DOHH2 (cell line): ENCODE measurements around the gene FOXK1.

Source experiments
- H3F3A ChIP-seq: fragments of 200-600 bp; sonication (generic), shearing (Covaris generic); 2 replicates; pipeline ENCODE4 v1.6.0; 2016; ENCODE audit warnings: antibody characterized with exemption, mild to moderate bottlenecking; ENCODE audit not compliant: control insufficient read depth, insufficient read depth
- H3K27ac ChIP-seq: fragments of 200-600 bp; sonication (generic); 2 replicates; pipeline ENCODE4 v1.5.1; 2014; ENCODE audit warnings: low read depth, mild to moderate bottlenecking, low read length, moderate library complexity
- H3K27me3 ChIP-seq: fragments of 200-600 bp; sonication (generic); 2 replicates; pipeline ENCODE4 v1.6.1; 2014; ENCODE audit warnings: mild to moderate bottlenecking, low read length, mixed read lengths; ENCODE audit not compliant: control insufficient read depth
- H3K36me3 ChIP-seq: fragments of 200-600 bp; sonication (generic); 2 replicates; pipeline ENCODE4 v1.6.1; 2014; ENCODE audit warnings: mild to moderate bottlenecking, low read length, moderate library complexity, mixed read lengths; ENCODE audit not compliant: control insufficient read depth
- H3K4me1 ChIP-seq: fragments of 200-600 bp; sonication (generic); 2 replicates; pipeline ENCODE4 v1.6.1; 2014; ENCODE audit warnings: mild to moderate bottlenecking, low read length, mixed read lengths; ENCODE audit not compliant: control insufficient read depth
- H3K4me2 ChIP-seq: fragments of 200-600 bp; sonication (generic); 2 replicates; pipeline ENCODE4 v1.6.0; 2014; ENCODE audit warnings: mild to moderate bottlenecking, low read length, moderate library complexity
- H3K4me3 ChIP-seq: fragments of 200-600 bp; sonication (generic); 2 replicates; pipeline ENCODE4 v1.5.1; 2014; ENCODE audit warnings: mild to moderate bottlenecking, low read length, mixed read lengths
- H3K79me2 ChIP-seq: fragments of 200-600 bp; sonication (generic); 2 replicates; pipeline ENCODE4 v1.6.1; 2014; ENCODE audit warnings: mild to moderate bottlenecking, low read length, mixed read lengths; ENCODE audit not compliant: control insufficient read depth
- H3K9me2 ChIP-seq: fragments of 200-600 bp; sonication (generic); replicated peaks from 2 replicates; pipeline ENCODE4 v1.6.1; 2014; ENCODE audit warnings: mild to moderate bottlenecking, low read length, mixed read lengths; ENCODE audit not compliant: control insufficient read depth
- H3K9me3 ChIP-seq: fragments of 200-600 bp; sonication (generic); 2 replicates; pipeline ENCODE4 v1.6.1; 2014; ENCODE audit warnings: antibody characterized with exemption, low read length, mixed read lengths; ENCODE audit not compliant: control insufficient read depth, insufficient read depth
- H4K20me1 ChIP-seq: fragments of 200-600 bp; sonication (generic); 2 replicates; pipeline ENCODE4 v1.6.0; 2014; ENCODE audit warnings: low read depth, mild to moderate bottlenecking, antibody characterized with exemption, low read length, moderate library complexity; ENCODE audit not compliant: control insufficient read depth, insufficient read depth
- CTCF ChIP-seq: fragments of 200-600 bp; sonication (generic); IDR thresholded peaks from one replicate; pipeline ENCODE4 v1.5.1; 2014; ENCODE audit warnings: antibody characterized with exemption, mild to moderate bottlenecking, low read depth, low read length; ENCODE audit not compliant: poor library complexity, severe bottlenecking
- EZH2phosphoT487 ChIP-seq: fragments of 200-600 bp; sonication (generic); IDR thresholded peaks from 2 replicates; pipeline ENCODE4 v1.6.1; 2017; ENCODE audit warnings: borderline replicate concordance, mild to moderate bottlenecking, antibody characterized with exemption, low read length, moderate library complexity, mixed read lengths

FOXK1 gene

GRCh38 chr7:4638781-4639575 lies 43.1 kb upstream of the FOXK1 start:
- Histone ChIP-seq H3K27ac (no peak overlapping the region), H3K9me3 (peaks cover 6% of the 10 kb centered on the region; the same call in 1 of the 2 replicates), H3K27me3 (no peaks in the 10 kb centered on the region; the same call in 1 of the 2 replicates), H3F3A (no peaks in the 10 kb centered on the region), H3K4me1 (peaks cover 16% of the 10 kb centered on the region), H3K9me2 (no peaks in the 10 kb centered on the region), H3K4me3 (no peak overlapping the region), H4K20me1 (no peaks in the 10 kb centered on the region), H3K79me2 (peaks cover 4% of the 10 kb centered on the region), H3K36me3 (no peaks in the 10 kb centered on the region), H3K4me2 (no peak overlapping the region)
- no peak for TF ChIP-seq CTCF
- no peak for TF ChIP-seq EZH2phosphoT487

GRCh38 chr7:4641091-4641666 lies 40.9 kb upstream of the FOXK1 start:
- H3K4me3 ChIP-seq, result peak overlapping the region; percentile 78
- H3K27me3 ChIP-seq, result no peaks in the 10 kb centered on the region; the same call in 1 of the 2 replicates
- H3K79me2 ChIP-seq, result peaks cover 4% of the 10 kb centered on the region
- peak overlapping the region; percentile 76 for H3K4me2 ChIP-seq
- peaks cover 16% of the 10 kb centered on the region for H3K4me1 ChIP-seq
- H3K9me2 ChIP-seq, result no peaks in the 10 kb centered on the region
- H3K27ac ChIP-seq, result no peak overlapping the region
- H4K20me1 ChIP-seq, result no peaks in the 10 kb centered on the region
- peaks cover 5% of the 10 kb centered on the region for H3F3A ChIP-seq
- peaks cover 6% of the 10 kb centered on the region; the same call in 1 of the 2 replicates for H3K9me3 ChIP-seq
- no peaks in the 10 kb centered on the region for H3K36me3 ChIP-seq
- TF ChIP-seq EZH2phosphoT487, result no peak
- TF ChIP-seq CTCF, result no peak

- no peaks in the 10 kb centered on the region for H3K36me3 ChIP-seq
- peaks cover 6% of the 10 kb centered on the region; the same call in 1 of the 2 replicates for H3K9me3 ChIP-seq
- peaks cover 4% of the 10 kb centered on the region for H3K79me2 ChIP-seq
- H3K9me2 ChIP-seq, result no peaks in the 10 kb centered on the region
- H3K4me3 ChIP-seq, result peak overlapping the region; percentile 78
- TF ChIP-seq EZH2phosphoT487 (no peak), CTCF (peak; percentile 48)
- peak overlapping the region; percentile 29 for H3K27ac ChIP-seq
- H3F3A ChIP-seq, result peaks cover 5% of the 10 kb centered on the region
- no peaks in the 10 kb centered on the region; the same call in 1 of the 2 replicates for H3K27me3 ChIP-seq
- H3K4me1 ChIP-seq, result peaks cover 16% of the 10 kb centered on the region
- peak overlapping the region; percentile 76 for H3K4me2 ChIP-seq
- H4K20me1 ChIP-seq, result no peaks in the 10 kb centered on the region
Observed at GRCh38 chr7:4641667-4642467, 40.2 kb upstream of the FOXK1 start.
